Calu3 (cell line): ENCODE measurements around the gene PICALM. TPM values are rescaled to one million over a fixed set of nuclear protein-coding genes. Genes with fewer than 3 reads are reported as not detected.
"Not testable (repeated sequence)": the region's sequence is repeated elsewhere in the genome, so short reads cannot be mapped to it uniquely, and the experiment has no call there.

Experiments used
- BruUV-seq: library from RNA; stranded (reverse); fragments of 400-500 nt; replicated peaks from 2 replicates; lab custom pipeline; 2021; lab: Mats Ljungman, UMichigan
- CTCF ChIA-PET: fragments of 300-600 bp; sonication (Branson Sonifier 250); formaldehyde crosslinking; loops from one replicate; lab custom pipeline; 2022; ENCODE audit warnings: antibody characterized with exemption; lab: Charles Lee
- DNase-seq: peaks from one replicate; pipeline ENCODE4 v3.0.0; 2022
- H3K27ac Mint-ChIP-seq: one replicate; pipeline ENCODE4 v1.8.0; 2022; ENCODE audit warnings: mixed read lengths; ENCODE audit not compliant: unreplicated experiment
- H3K27me3 Mint-ChIP-seq: one replicate; pipeline ENCODE4 v1.8.0; 2022; ENCODE audit warnings: mixed read lengths; ENCODE audit not compliant: unreplicated experiment
- H3K36me3 Mint-ChIP-seq: one replicate; pipeline ENCODE4 v1.8.0; 2022; ENCODE audit warnings: mild to moderate bottlenecking, moderate library complexity, mixed read lengths; ENCODE audit not compliant: insufficient read depth, unreplicated experiment
- H3K4me1 Mint-ChIP-seq: one replicate; pipeline ENCODE4 v1.8.0; 2022; ENCODE audit warnings: mild to moderate bottlenecking, low read depth, mixed read lengths; ENCODE audit not compliant: unreplicated experiment
- H3K4me3 Mint-ChIP-seq: one replicate; pipeline ENCODE4 v1.8.0; 2022; ENCODE audit warnings: mild to moderate bottlenecking, low read depth, moderate library complexity, mixed read lengths; ENCODE audit not compliant: unreplicated experiment
- H3K9me3 Mint-ChIP-seq: one replicate; pipeline ENCODE4 v1.8.0; 2022; ENCODE audit warnings: low read depth, mixed read lengths; ENCODE audit not compliant: unreplicated experiment
- CTCF ChIP-seq: fragments of 200-600 bp; IDR thresholded peaks from one replicate; pipeline ENCODE4 v1.8.0; 2022; ENCODE audit warnings: antibody characterized with exemption; ENCODE audit not compliant: unreplicated experiment
- intact Hi-C: fragments of 100-400 bp; cut with micrococcal nuclease; formaldehyde crosslinking; loops from one replicate; pipeline ENCODE4 v1.10.0; 2022; ENCODE audit not compliant: unreplicated experiment
- total RNA-seq: library from RNA; stranded (reverse); gene quantifications from 2 replicates; pipeline ENCODE4 v1.2.3, GENCODE V29; 2022

PICALM gene
- total RNA-seq, 1 experiment from 2014 or later: 124 TPM

DNA sequence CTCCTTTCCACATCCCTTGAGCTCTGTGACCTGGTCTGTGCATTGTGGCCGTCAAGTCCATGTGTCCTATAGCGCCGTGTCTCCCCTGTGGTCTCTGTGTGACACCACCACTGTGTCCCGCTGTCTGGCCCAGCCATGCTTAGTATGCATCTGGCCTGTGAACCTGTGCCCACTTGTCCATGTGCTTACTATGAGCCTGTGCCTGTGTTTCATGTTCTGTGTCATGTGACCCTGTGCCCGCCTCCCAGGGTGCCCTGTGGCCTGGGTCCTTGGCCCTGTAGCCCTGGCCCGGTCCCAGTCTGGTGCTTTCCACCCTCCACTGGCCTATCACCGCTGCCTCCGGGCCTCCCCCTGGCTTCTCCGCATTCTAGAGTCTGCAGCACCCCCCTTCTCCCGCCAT lies 133.1 kb downstream of the PICALM start:
- H3K27me3 Mint-ChIP-seq: no peaks in the 10 kb centered on the region
- no peak overlapping the region for H3K27ac Mint-ChIP-seq

DNA sequence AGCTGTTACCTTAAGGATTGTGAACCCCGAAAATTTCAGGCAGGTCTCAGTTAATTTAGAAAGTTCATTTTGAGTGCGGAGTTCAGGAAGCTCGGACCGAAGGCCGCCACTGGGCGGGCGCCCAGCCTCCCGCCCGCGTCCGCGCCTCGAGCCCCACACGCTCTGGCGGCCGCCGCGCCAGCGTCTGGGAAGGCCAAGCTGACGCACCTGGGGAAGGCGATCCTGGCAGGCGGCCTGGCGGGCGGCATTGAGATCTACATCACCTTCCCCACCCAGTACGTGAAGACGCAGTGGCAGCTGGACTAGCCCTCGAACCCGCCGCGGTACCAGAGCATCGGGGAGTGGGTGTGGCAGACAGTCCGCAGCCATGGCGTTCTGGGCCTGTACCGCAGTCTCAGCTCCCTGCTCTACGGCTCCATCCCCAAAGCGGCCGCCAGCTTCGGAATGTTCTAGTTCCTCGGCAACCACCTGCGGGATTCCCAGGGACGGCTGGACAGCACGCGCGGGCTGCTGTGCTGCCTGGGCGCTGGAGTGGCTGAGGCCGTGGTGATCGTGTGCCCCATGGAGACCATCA lies 134.2 kb downstream of the PICALM start:
- H3K27me3 Mint-ChIP-seq: no peaks in the 10 kb centered on the region
- no peak for TF ChIP-seq CTCF
- no TSS peak for BruUV-seq
- no peak overlapping the region for H3K4me3 Mint-ChIP-seq
- DNase-seq: no peak
- no peak overlapping the region for H3K27ac Mint-ChIP-seq
- no peaks in the 10 kb centered on the region for H3K4me1 Mint-ChIP-seq
- no peaks in the 10 kb centered on the region for H3K9me3 Mint-ChIP-seq
- intact Hi-C loops: no loop called here
- no peaks in the 10 kb centered on the region for H3K36me3 Mint-ChIP-seq
- CTCF ChIA-PET: no interaction called here

More for the DNA sequence above, 133.1 kb downstream of the PICALM start:
- Mint-ChIP-seq H3K4me3 (no peak overlapping the region), H3K4me1 (no peaks in the 10 kb centered on the region), H3K9me3 (no peaks in the 10 kb centered on the region), H3K36me3 (no peaks in the 10 kb centered on the region)
- intact Hi-C loops: no loop called here
- no peak for TF ChIP-seq CTCF
- CTCF ChIA-PET: no interaction called here
- DNase-seq: no peak
- no TSS peak for BruUV-seq

DNA sequence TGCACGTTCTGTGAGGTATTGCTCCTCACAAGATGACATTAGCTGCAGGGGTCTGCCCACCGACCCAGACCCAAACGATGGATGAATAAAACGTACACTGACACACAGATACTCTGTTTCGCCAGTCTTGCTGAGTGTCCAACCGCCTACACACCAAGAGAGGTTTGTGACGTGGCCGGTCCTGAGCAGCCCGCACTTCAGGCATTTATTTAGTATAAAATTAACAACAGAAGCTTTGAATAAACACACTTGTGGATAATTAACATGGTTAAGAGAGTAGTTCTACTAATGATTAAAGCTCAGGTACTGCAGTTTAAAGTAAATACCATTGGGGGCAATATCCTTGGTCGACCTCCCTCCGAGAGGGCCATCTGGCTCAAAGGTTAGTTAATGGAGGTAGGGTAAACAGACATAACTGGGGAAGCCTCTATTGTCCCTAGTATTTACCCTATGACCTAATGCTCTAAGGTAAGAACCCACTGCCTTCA lies 138.0 kb downstream of the PICALM start:
- no peak for TF ChIP-seq CTCF
- Mint-ChIP-seq H3K27ac (no peak overlapping the region), H3K36me3 (no peaks in the 10 kb centered on the region), H3K4me1 (no peaks in the 10 kb centered on the region), H3K4me3 (no peak overlapping the region), H3K9me3 (peaks cover 2% of the 10 kb centered on the region), H3K27me3 (no peaks in the 10 kb centered on the region)
- DNase-seq: no peak
- no TSS peak for BruUV-seq
- intact Hi-C loops: no loop called here
- CTCF ChIA-PET: interaction anchor here (0.6 kb wide), 2 partner anchors 8 to 232 kb away, joined by 3 to 4 read pairs; no protein-coding TSS in a partner anchor

GRCh38 chr11:85926653-85927214 lies 142.2 kb downstream of the PICALM start:
- H3K27ac Mint-ChIP-seq, H3K4me1 Mint-ChIP-seq, H3K9me3 Mint-ChIP-seq, intact Hi-C loops, H3K27me3 Mint-ChIP-seq, H3K4me3 Mint-ChIP-seq, H3K36me3 Mint-ChIP-seq, DNase-seq, BruUV-seq: not testable (repeated sequence)
- CTCF ChIA-PET: interaction anchor here (0.7 kb wide), 1 partner anchor 242 kb away, joined by 11 read pairs; no protein-coding TSS in a partner anchor

DNA sequence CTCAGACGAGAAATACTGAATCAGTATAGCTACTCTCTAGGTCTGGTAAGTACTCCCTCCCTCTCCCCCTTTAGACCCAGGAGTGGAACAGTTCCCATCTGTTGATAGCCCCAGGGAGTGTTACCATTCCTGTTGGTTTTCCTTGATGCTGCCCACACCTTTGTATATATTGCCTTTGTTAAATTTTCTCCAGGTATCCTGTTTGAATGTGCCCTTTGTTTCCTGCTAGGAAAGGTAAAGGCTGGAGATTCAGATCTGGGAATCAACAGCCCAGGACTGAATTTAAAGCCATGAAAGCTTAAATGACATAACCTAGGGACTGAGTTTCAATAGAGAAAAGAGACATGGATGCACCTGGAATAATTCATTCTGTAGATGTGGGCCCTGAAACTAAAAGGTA lies 145.4 kb downstream of the PICALM start:
- Mint-ChIP-seq H3K27me3 (no peaks in the 10 kb centered on the region), H3K36me3 (no peaks in the 10 kb centered on the region), H3K9me3 (peaks cover 2% of the 10 kb centered on the region), H3K27ac (no peak overlapping the region), H3K4me1 (no peaks in the 10 kb centered on the region), H3K4me3 (no peak overlapping the region)
- DNase-seq: no peak
- TF ChIP-seq CTCF: no peak
- CTCF ChIA-PET: interaction anchor here (0.6 kb wide), 1 partner anchor 14 kb away, joined by 3 read pairs; no protein-coding TSS in a partner anchor
- BruUV-seq: no TSS peak
- intact Hi-C loops: no loop called here
